Tibial artery (tissue), 4 donors: ENCODE data around the gene RNF187.
A peak's percentile ranks its signal among the peaks of the same experiment; 100 is the strongest.

ENCODE experiments used
- DNase-seq, 2 donors: peaks; one replicate each; pipeline ENCODE4 v3.0.0-alpha.2; 2019
- H3K27ac ChIP-seq, 2 donors: fragments of 200-600 bp; sonication (generic) in 1 of 2; 1 replicate in 1 of 2; 2 replicates in 1 of 2; pipeline ENCODE4 v1.5.1; 2018 to 2019; ENCODE audit warnings: mild to moderate bottlenecking in 1 of 2
- H3K27me3 ChIP-seq, 2 donors: fragments of 200-600 bp; sonication (generic) in 1 of 2; one replicate each; pipeline versions ENCODE4 v1.5.1 to v1.6.0; 2016 to 2019
- H3K36me3 ChIP-seq, 3 donors: fragments of 200-600 bp; sonication (generic) in 2 of 3; one replicate each; pipeline ENCODE4 v1.5.1; 2016 to 2019; ENCODE audit warnings: mild to moderate bottlenecking in 2 of 3
- H3K4me1 ChIP-seq, 4 donors: fragments of 200-600 bp; sonication (generic) in 2 of 4; 1 replicate in 3 of 4; 2 replicates in 1 of 4; pipeline ENCODE4 v1.5.1; 2016 to 2019
- H3K4me3 ChIP-seq, 2 donors: fragments of 200-600 bp; sonication (generic) in 1 of 2; 1 replicate in 1 of 2; 2 replicates in 1 of 2; pipeline ENCODE4 v1.5.1; 2018 to 2019; ENCODE audit warnings: mild to moderate bottlenecking in 2 of 2
- H3K9me3 ChIP-seq, 3 donors: fragments of 200-600 bp; sonication (generic) in 1 of 3; one replicate each; pipeline ENCODE4 v1.5.1; 2016 to 2019
- intact Hi-C: fragments of 100-400 bp; cut with DNase I; formaldehyde crosslinking; loops from one replicate; pipeline ENCODE4 v1.15.0; 2023; ENCODE audit warnings: low total_unique reads
- TF ChIP-seq, protein P1 (sequence below), 2 experiments: fragments of 200-600 bp in 1 of 2; fragments of 450-650 bp in 1 of 2; IDR thresholded peaks; one replicate each; pipeline ENCODE4 v1.5.1; 2017 to 2019; ENCODE audit warnings: antibody characterized with exemption in 2 of 2, mild to moderate bottlenecking in 1 of 2, moderate library complexity in 1 of 2

RNF187 gene

DNA sequence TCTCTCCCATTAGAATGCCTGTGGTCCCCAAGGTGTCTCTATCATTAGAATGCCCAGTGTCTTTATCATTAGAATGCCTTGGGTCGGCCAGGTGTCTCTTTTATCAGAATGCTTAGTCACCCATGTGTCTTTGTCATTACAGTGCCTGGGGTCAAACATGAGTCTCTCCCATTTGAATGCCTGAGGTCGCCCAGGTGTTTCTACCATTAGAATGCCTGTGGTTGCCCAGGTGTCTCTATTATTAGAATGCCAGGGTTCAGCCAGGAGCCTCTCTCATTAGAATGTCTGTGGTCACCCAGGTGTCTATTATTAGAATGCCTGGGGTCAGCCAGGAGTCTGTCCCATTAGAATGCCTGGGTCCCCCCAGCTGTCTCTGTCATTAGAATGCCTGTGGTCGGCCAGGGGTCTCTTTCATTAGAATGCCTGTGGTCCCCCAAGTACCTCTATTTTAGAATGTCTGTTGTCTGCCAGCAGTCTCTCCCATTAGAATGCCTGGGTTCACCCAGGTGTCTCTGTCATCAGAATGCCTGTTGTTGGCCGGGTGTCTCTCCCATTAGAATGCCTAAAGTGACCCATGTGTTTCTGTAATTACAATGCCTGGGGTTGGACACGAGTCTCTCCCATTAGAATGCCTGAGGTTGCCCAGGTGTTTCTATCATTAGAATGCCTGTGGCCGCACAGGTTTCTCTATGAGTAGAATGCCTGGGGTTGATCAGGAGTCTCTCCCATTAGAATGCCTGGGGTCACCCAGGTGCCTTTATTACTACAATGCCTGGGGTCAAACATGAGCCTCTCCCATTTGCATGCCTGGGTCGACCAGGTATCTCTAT is 57.1 kb downstream of the RNF187 start:
- DNase-seq = peak in 1 of 2 donors; percentile 39
- TF ChIP-seq, protein P1, sequence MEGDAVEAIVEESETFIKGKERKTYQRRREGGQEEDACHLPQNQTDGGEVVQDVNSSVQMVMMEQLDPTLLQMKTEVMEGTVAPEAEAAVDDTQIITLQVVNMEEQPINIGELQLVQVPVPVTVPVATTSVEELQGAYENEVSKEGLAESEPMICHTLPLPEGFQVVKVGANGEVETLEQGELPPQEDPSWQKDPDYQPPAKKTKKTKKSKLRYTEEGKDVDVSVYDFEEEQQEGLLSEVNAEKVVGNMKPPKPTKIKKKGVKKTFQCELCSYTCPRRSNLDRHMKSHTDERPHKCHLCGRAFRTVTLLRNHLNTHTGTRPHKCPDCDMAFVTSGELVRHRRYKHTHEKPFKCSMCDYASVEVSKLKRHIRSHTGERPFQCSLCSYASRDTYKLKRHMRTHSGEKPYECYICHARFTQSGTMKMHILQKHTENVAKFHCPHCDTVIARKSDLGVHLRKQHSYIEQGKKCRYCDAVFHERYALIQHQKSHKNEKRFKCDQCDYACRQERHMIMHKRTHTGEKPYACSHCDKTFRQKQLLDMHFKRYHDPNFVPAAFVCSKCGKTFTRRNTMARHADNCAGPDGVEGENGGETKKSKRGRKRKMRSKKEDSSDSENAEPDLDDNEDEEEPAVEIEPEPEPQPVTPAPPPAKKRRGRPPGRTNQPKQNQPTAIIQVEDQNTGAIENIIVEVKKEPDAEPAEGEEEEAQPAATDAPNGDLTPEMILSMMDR (IDR thresholded peaks at IDR 0.05) = no peak
- H3K27ac ChIP-seq = no peak overlapping the region
- no peaks in the 10 kb centered on the region for H3K4me1 ChIP-seq
- peaks cover 0 to 7% of the 10 kb centered on the region in 2 donors for H3K27me3 ChIP-seq
- intact Hi-C loops = no loop called here
- H3K9me3 ChIP-seq = no peaks in the 10 kb centered on the region
- H3K4me3 ChIP-seq = no peak overlapping the region
- no peaks in the 10 kb centered on the region for H3K36me3 ChIP-seq

- Histone ChIP-seq H3K36me3 (no peaks in the 10 kb centered on the region), H3K4me1 (no peaks in the 10 kb centered on the region), H3K27ac (no peak overlapping the region), H3K27me3 (peaks cover 0 to 7% of the 10 kb centered on the region in 2 donors), H3K9me3 (no peaks in the 10 kb centered on the region), H3K4me3 (no peak overlapping the region)
- TF ChIP-seq, protein P1 (IDR thresholded peaks at IDR 0.05) = no peak
- intact Hi-C loops = no loop called here
- DNase-seq = peak in 1 of 2 donors; percentile 2
These were observed 57.9 kb downstream of the RNF187 start for GRCh38 chr1:228544921-228545591.
